PFSK-1 (cell line): Measurements from ENCODE around the gene REV3L.

ENCODE experiments used
- FOXP2 ChIP-seq: optimal IDR thresholded peaks from 2 replicates; pipeline ENCODE3; 2011; ENCODE audit warnings: borderline replicate concordance, control low read depth, inconsistent platforms; ENCODE audit not compliant: insufficient read depth; ENCODE audit errors: extremely low read length, extremely low read depth
- POLR2AphosphoS5 ChIP-seq: IDR thresholded peaks from 2 replicates; pipeline ENCODE4 v1.6.1; 2012; ENCODE audit warnings: low read depth, mild to moderate bottlenecking, control low read depth, low read length, moderate library complexity
- TAF1 ChIP-seq: IDR thresholded peaks from 2 replicates; pipeline ENCODE4 v1.6.1; 2012; ENCODE audit warnings: low read length, control low read depth, borderline replicate concordance; ENCODE audit not compliant: insufficient read depth

DNA sequence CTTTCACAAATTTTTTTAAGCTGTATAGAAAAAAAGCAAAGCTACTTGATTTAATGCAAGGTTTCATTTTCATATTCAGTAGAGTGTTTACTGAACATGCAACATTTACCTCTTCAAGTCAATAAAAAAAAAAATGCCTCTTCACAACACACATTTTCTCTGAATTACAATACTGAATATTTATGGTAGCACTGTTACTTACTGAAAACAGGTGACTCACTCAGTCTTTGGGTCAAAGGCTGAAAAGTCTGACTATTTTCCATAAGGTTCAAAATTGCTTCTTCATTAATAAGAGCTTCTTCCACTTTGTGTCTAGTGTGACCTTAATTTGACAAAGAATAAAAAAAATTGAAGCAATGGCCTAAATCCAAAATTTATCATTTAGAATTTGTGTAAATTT lies 101.9 kb downstream of the REV3L start:
- TF ChIP-seq TAF1 (no peak), POLR2AphosphoS5 (no peak), FOXP2 (no peak)
